Upper lobe of left lung (tissue), 6 donors: ENCODE measurements around the gene ATG5. TPM values are rescaled to one million over a fixed set of nuclear protein-coding genes. Genes with fewer than 3 reads are reported as not detected.

Experiments
- ATAC-seq, 2 donors: fragments of 200-7000 bp; cut with Tn5 transposase; one replicate each; pipeline ENCODE4 v1.9.1; 2022; ENCODE audit warnings: mild to moderate bottlenecking in 2 of 2, moderate library complexity in 2 of 2; ENCODE audit not compliant: low FRiP score in 2 of 2
- DNase-seq, 2 donors: peaks; one replicate each; pipeline ENCODE4 v3.0.0-alpha.2; 2019 to 2020
- H3K27ac ChIP-seq, 4 donors: fragments of 200-600 bp; sonication (generic); one replicate each; pipeline ENCODE4 v1.5.1; 2016 to 2019
- H3K27me3 ChIP-seq, 4 donors: fragments of 200-600 bp; sonication (generic); one replicate each; pipeline ENCODE4 v1.5.1; 2017 to 2019
- H3K36me3 ChIP-seq, 4 donors: fragments of 200-600 bp; sonication (generic); one replicate each; pipeline ENCODE4 v1.5.1; 2016 to 2019
- H3K4me1 ChIP-seq, 4 donors: fragments of 200-600 bp; sonication (generic); one replicate each; pipeline ENCODE4 v1.5.1; 2018 to 2019
- H3K4me3 ChIP-seq, 4 donors: fragments of 200-600 bp; sonication (generic); one replicate each; pipeline ENCODE4 v1.5.1; 2017 to 2019; ENCODE audit warnings: mild to moderate bottlenecking in 2 of 4, moderate library complexity in 1 of 4
- H3K9me3 ChIP-seq, 4 donors: fragments of 200-600 bp; sonication (generic); one replicate each; pipeline ENCODE4 v1.5.1; 2018 to 2019
- EP300 ChIP-seq, 4 donors: sonication (generic); formaldehyde crosslinking; IDR thresholded peaks; one replicate each; pipeline ENCODE4 v1.5.1; 2017; ENCODE audit warnings: antibody characterized with exemption in 4 of 4, control low read depth in 2 of 4
- POLR2A ChIP-seq, 4 donors: fragments of 450-650 bp; IDR thresholded peaks; one replicate each; pipeline ENCODE4 v1.5.1; 2016 to 2017; ENCODE audit warnings: antibody characterized with exemption in 4 of 4, mild to moderate bottlenecking in 2 of 4
- POLR2AphosphoS5 ChIP-seq, 2 donors: sonication (generic); formaldehyde crosslinking; IDR thresholded peaks; one replicate each; pipeline ENCODE4 v1.5.1; 2017; ENCODE audit warnings: antibody characterized with exemption in 2 of 2
- WGBS, 2 donors: methylation state at CpG; one replicate each; pipeline ENCODE4 v1.1.5; 2017 to 2018; 5-methylcytosine and 5-hydroxymethylcytosine counted together
- total RNA-seq, 6 donors: library from RNA; depleted of rRNA in 4 of 6; stranded (reverse); fragments of >200 nt in 4 of 6; gene quantifications; one replicate each; pipeline versions ENCODE4 v1.1.0 to v1.2.1, GENCODE V29; 2016 to 2021
- TF ChIP-seq, protein P1 (sequence below), 6 experiments: fragments of 450-650 bp in 4 of 6; fragments of 200-600 bp in 2 of 6; sonication (generic) in 2 of 6; IDR thresholded peaks; one replicate each; pipeline ENCODE4 v1.5.1; 2016 to 2019; ENCODE audit warnings: antibody characterized with exemption in 6 of 6
- donor health status: DM: no; HTN: no; CAD: no; lungs with moderate emphysema.
- donor health status: DM: no; HTN: yes; CAD: no; lungs with severe emphysema.

Gene ATG5
- total RNA-seq, 6 donors from 2014 or later, result 25.8 to 55.1 (median 28.7) TPM

DNA sequence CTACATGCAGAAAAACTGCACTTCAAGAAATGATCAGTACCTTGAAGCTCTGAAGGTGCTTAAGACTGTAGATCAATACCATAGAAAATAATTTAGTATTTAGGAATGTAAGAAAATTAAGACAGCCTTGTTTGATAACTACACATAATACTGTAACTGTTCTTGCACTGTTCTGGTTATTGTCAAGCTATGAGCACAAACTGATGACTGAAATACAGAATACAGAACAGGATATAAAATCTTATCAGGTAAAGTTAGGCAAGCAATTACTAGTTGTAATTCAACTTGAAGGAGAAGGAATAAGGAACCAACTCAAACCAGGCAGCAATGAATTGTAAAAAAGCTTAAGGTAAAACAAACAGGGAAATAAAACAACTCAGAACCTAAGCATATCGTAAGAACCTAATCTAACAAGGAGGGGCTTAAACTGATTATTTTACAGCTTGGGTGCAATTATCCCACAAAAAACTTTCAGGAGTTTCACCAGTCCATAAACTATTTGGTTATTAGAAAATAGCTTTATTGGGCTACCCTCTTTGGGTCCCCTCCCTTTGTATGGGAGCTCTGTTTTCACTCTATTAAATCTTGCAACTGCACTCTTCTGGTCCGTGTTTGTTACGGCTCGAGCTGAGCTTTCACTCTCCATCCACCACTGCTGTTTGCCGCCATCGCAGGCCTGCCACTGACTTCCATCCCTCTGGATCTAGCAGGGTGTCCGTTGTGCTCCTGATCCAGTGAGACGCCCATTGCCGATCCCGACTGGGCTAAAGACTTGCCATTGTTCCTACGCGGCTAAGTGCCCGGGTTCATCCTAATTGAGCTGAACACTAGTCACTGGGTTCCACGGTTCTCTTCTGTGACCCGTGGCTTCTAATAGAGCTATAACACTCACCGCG, 97.7 kb downstream of the ATG5 start:
- Histone ChIP-seq H3K27me3 (no peaks in the 10 kb centered on the region), H3K4me3 (no peak overlapping the region), H3K4me1 (peaks cover 0 to 6% (median 0%) of the 10 kb centered on the region in 4 donors), H3K27ac (no peak overlapping the region), H3K9me3 (no peaks in the 10 kb centered on the region), H3K36me3 (no peaks in the 10 kb centered on the region)
- ATAC-seq, result no peak
- 99% methylated on average over 17 of the region's 17 CpGs for WGBS, 2 donors
- DNase-seq, result no peak
- TF ChIP-seq EP300 (IDR thresholded peaks at IDR 0.05) (no peak), POLR2A (IDR thresholded peaks at IDR 0.05) (no peak), POLR2AphosphoS5 (IDR thresholded peaks at IDR 0.05) (no peak)
- TF ChIP-seq, protein P1, sequence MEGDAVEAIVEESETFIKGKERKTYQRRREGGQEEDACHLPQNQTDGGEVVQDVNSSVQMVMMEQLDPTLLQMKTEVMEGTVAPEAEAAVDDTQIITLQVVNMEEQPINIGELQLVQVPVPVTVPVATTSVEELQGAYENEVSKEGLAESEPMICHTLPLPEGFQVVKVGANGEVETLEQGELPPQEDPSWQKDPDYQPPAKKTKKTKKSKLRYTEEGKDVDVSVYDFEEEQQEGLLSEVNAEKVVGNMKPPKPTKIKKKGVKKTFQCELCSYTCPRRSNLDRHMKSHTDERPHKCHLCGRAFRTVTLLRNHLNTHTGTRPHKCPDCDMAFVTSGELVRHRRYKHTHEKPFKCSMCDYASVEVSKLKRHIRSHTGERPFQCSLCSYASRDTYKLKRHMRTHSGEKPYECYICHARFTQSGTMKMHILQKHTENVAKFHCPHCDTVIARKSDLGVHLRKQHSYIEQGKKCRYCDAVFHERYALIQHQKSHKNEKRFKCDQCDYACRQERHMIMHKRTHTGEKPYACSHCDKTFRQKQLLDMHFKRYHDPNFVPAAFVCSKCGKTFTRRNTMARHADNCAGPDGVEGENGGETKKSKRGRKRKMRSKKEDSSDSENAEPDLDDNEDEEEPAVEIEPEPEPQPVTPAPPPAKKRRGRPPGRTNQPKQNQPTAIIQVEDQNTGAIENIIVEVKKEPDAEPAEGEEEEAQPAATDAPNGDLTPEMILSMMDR (IDR thresholded peaks at IDR 0.05), result no peak

DNA sequence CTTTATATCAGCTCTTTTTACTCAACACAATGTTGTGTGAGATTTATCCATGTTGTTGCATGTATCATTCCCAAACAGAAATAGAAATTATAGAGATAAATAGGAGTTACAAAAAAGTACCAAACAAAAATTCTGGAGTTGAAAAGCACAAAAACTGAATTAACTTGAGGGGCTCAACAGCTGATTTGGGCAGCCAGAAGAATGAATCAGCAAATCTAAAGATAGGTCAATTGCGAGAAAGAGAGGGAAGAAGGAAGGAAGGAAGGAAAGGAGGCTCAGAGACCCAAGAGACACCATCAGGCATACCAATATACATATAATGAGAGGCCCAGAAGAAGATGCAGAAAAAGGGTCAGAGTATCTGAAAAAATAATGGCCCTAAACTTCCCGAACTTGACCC, 98.9 kb downstream of the ATG5 start:
- 77 to 79% methylated on average over 2 of the region's 2 CpGs for WGBS, 2 donors
- H3K27ac ChIP-seq, result no peak overlapping the region
- ATAC-seq, result no peak
- no peak for DNase-seq
- H3K4me1 ChIP-seq, result peaks cover 0 to 6% (median 0%) of the 10 kb centered on the region in 4 donors
- no peak overlapping the region for H3K4me3 ChIP-seq
- no peaks in the 10 kb centered on the region for H3K27me3 ChIP-seq
- H3K9me3 ChIP-seq, result no peaks in the 10 kb centered on the region
- TF ChIP-seq POLR2A (IDR thresholded peaks at IDR 0.05), result no peak
- no peak for TF ChIP-seq EP300 (IDR thresholded peaks at IDR 0.05)
- TF ChIP-seq, protein P1 (IDR thresholded peaks at IDR 0.05), result no peak
- TF ChIP-seq POLR2AphosphoS5 (IDR thresholded peaks at IDR 0.05), result no peak
- H3K36me3 ChIP-seq, result no peaks in the 10 kb centered on the region

DNA sequence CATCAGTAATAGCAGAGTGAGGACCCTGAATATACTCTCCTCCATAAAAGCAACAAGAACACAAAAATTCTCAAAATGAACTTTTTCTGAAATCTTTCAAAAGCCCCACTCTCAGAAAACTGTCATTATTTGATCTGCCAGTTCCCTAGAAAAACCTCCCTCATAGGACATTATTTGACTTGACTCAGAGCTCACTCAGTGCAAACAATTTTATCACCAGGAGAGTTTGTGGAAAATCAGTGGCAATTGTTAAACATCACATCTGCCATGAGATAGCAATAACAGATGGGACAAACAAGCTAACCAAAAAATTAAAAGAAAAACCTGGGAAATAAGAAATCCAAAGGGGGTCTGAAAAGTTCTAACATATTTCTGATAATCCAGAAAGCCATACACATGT, 100.0 kb downstream of the ATG5 start:
- H3K4me1 ChIP-seq, result peaks cover 0 to 6% (median 0%) of the 10 kb centered on the region in 4 donors
- no peak for ATAC-seq

DNA sequence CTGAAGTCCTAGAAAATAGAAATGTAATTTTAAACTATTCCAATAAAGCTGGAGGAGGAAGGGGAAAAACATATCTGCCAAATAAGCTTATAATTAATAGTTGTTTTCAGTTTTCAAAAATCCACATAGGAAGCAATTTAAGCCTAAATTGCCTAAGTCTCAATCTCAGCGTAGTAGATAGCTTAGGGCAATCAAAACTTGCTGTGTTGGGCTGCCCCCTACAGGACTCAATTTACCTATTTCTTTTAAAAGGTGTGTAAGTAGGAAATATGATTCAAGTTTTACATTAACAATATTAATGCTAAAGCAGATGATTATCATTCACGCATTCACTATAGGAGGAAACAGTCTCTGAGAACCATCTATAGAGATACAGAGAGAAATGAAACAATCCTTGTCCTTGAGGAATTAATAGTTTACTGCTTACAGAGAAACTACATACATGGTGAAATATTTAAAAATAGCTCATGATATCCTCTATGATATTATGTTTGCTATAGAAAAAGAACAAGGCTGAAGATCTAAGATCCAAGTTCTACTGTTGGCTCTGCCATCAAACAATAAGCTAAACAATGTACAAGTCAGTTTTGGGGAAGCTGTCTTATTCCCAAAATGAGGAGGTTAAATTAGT, 102.1 kb downstream of the ATG5 start:
- H3K4me1 ChIP-seq, result no peaks in the 10 kb centered on the region
- H3K27ac ChIP-seq, result no peak overlapping the region
- no peaks in the 10 kb centered on the region for H3K9me3 ChIP-seq
- H3K36me3 ChIP-seq, result no peaks in the 10 kb centered on the region
- H3K27me3 ChIP-seq, result no peaks in the 10 kb centered on the region
- H3K4me3 ChIP-seq, result no peak overlapping the region
- peak in 1 of 2 donors; percentile 67 for DNase-seq
- TF ChIP-seq, protein P1 (IDR thresholded peaks at IDR 0.05), result peak; percentile 31 to 78 (median 56)
- no peak for TF ChIP-seq POLR2AphosphoS5 (IDR thresholded peaks at IDR 0.05)
- peak in 1 of 2 donors; percentile 77 for ATAC-seq
- WGBS, 2 donors, result 35 to 62% methylated on average over 2 of the region's 2 CpGs

More for the DNA sequence above, 100.0 kb downstream of the ATG5 start:
- no peak overlapping the region for H3K4me3 ChIP-seq
- no peaks in the 10 kb centered on the region for H3K36me3 ChIP-seq
- no peak overlapping the region for H3K27ac ChIP-seq
- no peaks in the 10 kb centered on the region for H3K27me3 ChIP-seq
- TF ChIP-seq EP300 (IDR thresholded peaks at IDR 0.05) (no peak), POLR2A (IDR thresholded peaks at IDR 0.05) (no peak), POLR2AphosphoS5 (IDR thresholded peaks at IDR 0.05) (no peak)
- TF ChIP-seq, protein P1 (IDR thresholded peaks at IDR 0.05), result no peak
- no peak for DNase-seq
- H3K9me3 ChIP-seq, result no peaks in the 10 kb centered on the region
